GM18861 (cell line): Measurements from ENCODE around the gene TLR9.

Experiments
- ATAC-seq: cut with Tn5 transposase; IDR thresholded peaks from one replicate; pipeline ENCODE4 v1.9.1; 2021; ENCODE audit not compliant: unreplicated experiment

TLR9 gene

GRCh38 chr3:52218454-52218853, 7.0 kb downstream of the TLR9 start:
- ATAC-seq = no peak

DNA sequence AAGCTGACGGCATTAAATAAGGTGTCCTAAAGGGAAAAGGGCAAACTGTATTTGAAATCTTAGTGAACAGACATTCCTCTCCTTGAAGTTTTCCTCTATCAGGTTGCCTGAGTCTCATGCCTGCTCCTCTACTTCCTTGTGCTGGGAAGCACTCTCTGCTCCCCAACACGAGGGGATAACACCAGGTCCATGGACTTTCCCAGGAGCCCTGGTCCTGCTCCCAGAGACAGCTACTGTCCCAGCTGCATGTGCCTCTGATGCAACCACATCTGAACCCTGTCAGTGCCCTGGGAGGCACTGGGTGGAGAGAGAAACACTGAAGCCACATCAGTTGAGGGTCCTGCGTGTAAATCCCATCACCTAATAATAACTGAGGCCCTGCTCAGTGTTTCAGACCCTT, 7.4 kb downstream of the TLR9 start:
- no peak for ATAC-seq

DNA sequence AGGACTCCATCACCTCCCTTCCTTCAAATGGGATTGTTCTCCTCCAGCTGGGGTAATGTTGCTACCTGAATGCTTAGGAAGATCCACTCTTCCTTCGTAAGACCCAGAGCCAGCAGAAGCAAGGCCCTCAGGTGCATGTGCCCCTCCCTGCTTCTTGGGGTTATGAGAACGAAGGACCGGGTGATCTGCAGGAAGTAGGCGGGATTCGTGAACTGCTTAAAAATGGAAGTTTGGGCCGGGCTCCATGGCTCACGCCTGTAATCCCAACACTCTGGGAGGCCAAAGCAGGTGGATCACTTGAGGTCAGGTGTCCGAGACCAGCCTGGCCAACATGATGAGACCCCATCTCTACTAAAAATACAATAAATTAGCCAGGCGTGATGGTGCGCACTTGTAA, 8.0 kb downstream of the TLR9 start:
- no peak for ATAC-seq

DNA sequence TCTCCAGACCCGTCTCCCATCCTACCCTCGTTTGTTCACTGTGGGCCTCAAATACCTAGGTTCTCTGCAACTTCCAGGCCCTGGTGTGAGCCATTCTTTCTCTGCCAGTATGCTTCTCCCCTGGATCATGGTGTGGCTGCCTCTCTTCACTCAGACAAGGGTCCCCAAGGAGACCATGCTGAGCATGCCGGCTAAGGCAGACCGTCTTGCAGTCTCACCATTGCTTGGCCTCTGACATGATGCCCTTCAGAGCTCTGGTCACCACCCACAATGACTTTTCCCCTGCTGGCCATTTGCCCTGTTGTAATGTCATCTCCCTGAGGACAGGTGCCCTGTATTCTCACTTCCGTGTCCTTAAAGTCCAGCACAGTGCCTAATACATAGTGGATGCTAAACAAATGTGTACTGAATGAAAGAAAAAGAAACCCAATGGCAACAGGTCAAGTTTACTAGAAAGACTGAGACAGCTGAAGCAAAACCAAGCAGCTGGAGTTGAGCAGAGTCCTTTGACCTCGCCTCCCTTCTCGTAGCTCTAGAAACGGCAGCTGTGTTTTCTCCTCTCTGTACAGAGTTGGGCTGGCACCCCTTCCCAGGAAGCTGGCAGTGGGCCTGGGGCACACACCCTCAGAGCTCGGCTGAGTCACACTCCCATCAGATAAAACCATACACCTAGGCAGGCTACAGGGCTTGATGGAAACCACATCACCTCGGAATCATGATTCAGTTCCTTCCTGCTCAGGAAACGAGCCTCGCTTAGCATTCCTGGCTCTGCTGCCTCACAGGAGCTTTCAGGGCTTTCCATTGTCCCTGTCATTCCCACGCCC, 8.6 kb downstream of the TLR9 start:
- no peak for ATAC-seq

DNA sequence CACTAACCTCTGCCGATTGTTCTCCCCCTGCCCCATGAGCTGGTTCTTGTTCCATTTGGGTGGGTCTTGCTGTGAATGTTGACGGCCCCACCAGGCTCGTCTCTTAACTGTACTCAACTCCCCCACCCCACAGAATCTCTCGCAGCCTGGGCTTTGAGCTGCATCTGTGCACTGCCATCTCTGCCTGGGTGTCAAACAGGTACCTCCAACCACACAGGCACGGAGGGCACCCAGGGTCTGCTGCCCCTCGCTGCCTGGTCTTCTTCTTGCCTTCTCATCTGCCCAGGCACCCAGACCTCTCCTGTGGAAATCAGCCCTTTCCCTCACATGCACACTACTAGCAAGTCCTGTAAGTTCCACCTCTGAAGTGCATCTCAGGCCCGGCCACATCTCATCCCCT, 10.1 kb downstream of the TLR9 start:
- ATAC-seq = no peak

- no peak for ATAC-seq
Measured at GRCh38 chr3:52213901-52214300, 11.5 kb downstream of the TLR9 start.

DNA sequence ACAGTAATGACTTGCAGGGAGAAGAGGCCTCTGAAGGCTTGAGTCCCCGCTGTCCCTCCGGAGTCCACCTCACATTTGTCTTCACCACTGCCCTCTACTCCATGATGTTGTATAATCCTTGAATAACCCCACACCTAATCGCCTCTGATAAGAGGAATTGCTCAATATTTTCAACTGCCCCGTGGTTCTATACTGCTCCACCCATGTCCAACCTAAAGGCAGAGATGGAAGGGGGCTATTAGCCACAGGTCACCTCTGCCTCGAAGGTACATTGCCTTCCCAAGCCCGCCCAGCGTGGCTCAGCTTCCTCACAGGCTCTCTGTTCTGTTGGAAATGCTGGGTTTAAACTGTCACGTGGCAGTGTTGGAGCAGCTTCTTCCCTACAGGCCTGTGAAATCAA, 12.4 kb downstream of the TLR9 start:
- no peak for ATAC-seq

DNA sequence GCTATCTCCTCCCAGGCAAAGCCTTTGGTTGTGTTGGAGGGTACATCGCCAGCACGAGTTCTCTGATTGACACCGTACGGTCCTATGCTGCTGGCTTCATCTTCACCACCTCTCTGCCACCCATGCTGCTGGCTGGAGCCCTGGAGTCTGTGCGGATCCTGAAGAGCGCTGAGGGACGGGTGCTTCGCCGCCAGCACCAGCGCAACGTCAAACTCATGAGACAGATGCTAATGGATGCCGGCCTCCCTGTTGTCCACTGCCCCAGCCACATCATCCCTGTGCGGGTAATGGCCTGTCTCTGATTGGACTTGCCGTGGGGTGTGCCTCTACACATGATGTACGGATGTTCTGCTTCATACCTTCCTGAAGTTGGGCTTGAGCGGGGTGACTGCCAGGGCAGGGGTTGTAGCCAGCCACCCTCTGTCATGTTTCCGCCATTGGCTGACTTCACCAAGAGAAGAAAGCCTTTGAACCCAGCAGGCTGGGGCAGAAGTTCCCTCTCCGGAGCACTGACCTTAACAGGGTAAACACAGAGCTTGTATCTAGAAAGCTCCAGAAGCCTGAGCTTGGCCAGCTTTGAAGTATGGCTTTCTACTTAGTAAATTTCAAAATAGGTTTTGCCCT, 14.1 kb downstream of the TLR9 start:
- no peak for ATAC-seq

- no peak for ATAC-seq
Measured at GRCh38 chr3:52210550-52211046, 14.8 kb downstream of the TLR9 start.

DNA sequence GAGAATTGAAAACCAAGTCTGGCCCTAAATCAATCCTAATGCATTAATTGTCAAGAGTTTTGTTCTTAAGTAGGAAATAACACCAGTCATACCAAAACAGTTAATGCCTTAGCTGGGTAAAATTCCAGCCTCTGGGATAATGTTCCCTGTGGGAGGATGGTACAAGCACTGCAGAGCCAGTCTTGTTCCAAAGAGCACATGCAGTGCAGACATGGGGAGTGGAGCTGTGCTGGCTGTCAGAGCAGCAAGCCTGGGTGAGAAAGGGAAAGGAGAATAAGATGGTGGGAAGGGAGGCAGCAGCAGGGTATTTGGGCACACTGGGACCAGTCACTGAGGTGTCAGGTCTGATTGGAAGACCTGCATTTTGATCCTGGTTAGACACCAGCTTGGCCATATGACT, 15.4 kb downstream of the TLR9 start:
- no peak for ATAC-seq

- ATAC-seq = no peak
Measured at GRCh38 chr3:52208556-52208955, 16.9 kb downstream of the TLR9 start.

- no peak for ATAC-seq
Measured at GRCh38 chr3:52205727-52206372, 19.6 kb downstream of the TLR9 start.

DNA sequence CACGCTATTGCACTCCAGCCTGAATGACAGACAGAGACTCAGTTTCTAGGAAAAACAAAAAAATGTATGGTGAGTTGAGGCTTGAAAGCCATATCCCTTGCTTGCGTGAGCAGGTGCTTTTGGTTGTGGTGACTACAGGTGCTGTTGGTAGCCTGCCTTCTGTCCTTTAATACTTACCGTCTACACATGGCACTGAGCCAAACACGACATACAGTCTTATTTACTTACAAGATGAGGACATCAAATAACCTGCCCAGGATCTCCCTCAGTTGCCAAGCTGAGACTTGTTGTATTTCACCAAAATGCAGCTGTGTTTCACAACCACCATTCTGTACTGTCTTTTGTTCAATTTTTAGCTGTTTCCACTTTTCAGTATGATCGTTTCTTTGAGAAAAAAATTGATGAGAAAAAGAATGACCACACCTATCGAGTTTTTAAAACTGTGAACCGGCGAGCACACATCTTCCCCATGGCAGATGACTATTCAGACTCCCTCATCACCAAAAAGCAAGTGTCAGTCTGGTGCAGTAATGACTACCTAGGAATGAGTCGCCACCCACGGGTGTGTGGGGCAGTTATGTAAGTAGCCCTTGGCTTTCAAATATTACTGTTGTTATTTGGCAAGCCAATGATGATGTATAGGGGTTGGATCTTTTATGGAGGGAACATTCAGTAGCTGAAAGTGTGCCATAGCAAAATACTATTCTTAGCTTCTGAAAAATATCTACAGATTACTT, 20.9 kb downstream of the TLR9 start:
- ATAC-seq = no peak

DNA sequence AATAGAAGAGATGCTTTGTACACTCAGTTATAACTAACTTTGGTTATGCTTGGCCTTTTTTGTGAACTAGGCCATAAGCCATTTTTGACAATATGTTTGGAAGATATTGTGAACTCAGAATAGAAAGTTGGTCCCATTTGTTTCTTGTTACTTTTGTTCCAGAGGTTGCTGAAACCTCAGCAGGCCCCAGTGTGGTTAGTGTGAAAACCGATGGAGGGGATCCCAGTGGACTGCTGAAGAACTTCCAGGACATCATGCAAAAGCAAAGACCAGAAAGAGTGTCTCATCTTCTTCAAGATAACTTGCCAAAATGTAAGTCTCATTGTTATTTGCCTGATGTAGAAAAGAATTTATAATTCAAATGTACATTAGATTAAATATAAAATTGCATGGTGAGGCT, 21.7 kb downstream of the TLR9 start:
- ATAC-seq = no peak

- ATAC-seq = no peak
Measured at GRCh38 chr3:52202384-52203077, 22.9 kb downstream of the TLR9 start.

DNA sequence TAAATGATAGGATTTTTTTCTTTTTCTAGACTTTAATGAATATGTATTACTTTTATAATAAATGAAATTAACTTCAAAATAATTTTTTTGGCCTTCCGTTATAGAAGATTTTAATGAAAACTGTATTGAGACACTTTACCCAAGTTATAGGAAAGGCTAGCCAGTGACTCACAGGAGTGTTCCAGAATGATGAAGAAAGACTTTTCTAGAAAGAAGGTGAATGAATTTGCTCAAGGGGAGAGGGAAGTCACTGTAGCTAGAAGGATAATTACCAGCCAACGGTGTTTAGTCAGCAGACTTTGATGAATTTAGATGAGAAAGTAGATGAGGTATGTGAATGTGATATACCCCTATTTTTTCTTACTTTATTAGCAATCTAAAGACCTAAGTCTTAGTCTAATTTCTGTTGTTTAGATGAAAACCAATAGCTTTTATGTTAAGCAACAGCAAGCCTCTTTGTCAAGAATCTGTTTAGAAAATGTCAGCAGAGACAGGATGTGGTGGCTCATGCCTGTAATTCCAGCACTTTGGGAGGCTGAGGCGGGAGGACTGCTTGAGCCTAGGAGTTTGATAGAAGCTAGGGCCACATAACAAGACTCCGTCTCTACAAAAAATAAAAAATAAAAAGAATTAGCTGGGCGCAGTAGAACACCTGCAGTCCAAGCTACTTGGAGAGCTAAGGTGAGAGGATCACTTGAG, 24.3 kb downstream of the TLR9 start:
- no peak for ATAC-seq

GRCh38 chr3:52198643-52199608, 26.5 kb downstream of the TLR9 start:
- no peak for ATAC-seq

- peak; percentile 73 for ATAC-seq
Measured at GRCh38 chr3:52197842-52198625, 27.4 kb downstream of the TLR9 start, which contains the start of gene ALAS1. Gene ALAS1, plus strand, starts transcription at chr3:52198160. Its CDS starts 1,082 bp downstream, at chr3:52199242.
